Activated CD4-positive, alpha-beta T cell treated with anti-CD3 and anti-CD28 coated beads for 1 hour (primary cell): Measurements from ENCODE around the gene NHLRC3.
A peak's percentile ranks its signal among the peaks of the same experiment; 100 is the strongest.
"Not testable (repeated sequence)": the region's sequence is repeated elsewhere in the genome, so short reads cannot be mapped to it uniquely, and the experiment has no call there.

Experiments used
- DNase-seq: peaks from one replicate; pipeline ENCODE4 v3.0.0-alpha.2; 2020

NHLRC3 gene, protein sequence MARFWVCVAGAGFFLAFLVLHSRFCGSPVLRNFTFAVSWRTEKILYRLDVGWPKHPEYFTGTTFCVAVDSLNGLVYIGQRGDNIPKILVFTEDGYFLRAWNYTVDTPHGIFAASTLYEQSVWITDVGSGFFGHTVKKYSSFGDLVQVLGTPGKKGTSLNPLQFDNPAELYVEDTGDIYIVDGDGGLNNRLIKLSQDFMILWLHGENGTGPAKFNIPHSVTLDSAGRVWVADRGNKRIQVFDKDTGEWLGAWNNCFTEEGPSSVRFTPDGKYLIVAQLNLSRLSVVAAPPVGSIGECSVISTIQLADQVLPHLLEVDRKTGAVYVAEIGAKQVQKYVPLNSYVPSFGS

DNA sequence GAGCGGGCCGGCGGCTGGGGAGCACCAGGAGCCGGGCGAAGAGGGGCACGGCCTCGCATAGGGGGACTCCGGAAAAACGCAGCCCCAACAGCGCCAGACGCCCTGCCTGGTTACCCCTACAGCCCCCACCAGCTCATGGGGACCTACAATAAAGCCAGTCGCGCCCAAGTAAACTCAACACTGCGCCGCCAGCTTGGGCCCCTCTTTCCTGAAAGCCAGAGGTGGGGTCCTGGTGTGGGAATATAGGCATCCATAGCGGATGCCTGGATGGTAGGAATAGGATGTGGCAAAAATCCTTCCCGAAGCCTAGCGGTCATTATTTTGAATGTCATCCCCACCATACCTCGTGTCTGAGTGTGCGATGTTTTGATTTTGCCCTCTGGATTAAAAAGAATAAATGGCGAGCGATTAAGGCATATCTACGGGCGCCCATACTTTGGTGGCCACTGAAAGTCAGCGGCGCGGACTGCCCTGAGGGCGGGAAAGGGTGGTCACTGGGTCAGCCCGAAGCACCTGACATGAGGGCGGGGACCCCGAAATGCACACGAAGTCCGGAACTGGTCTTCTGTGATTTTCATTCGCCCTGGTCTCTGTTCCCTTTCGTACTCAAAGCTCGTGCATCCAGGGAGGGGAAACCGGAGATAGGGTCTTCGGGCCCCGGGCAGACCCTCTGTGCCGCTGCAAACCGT lies at the start of gene NHLRC3, which contains the start of gene PROSER1:
TSS of gene NHLRC3 (plus strand) at position 577 of the 689 bp plus-strand sequence. CDS start 184 bp downstream, outside the sequence.
TSS of gene PROSER1 (minus strand) at position 210 of the 689 bp plus-strand sequence. CDS start 847 bp downstream, outside the sequence.
- DNase-seq, result peak; percentile 68

DNA sequence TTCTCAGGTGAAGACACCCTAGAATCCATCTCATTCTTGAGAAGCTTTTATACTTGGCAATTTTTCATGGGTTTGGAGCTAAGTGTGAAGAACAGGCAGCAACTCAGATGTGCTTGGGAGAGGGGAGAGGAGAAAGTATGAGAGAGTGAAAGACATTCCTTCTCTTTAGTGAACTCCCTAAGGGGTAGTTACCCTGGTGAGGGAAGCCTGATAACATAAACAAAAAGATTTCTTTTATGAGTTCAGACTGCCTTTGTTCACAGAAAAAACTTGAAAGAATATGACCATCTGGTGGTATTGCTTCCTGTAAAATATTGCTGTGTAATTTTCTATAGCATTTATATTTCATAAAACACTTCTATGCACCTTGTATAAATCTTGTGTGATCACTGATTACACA lies 47.6 kb upstream of the NHLRC3 start, which contains the start of gene STOML3:
TSS of gene STOML3 (minus strand) at position 139 of the 400 bp plus-strand sequence. CDS start at position 29, 110 bp downstream.
- DNase-seq, result no peak

DNA sequence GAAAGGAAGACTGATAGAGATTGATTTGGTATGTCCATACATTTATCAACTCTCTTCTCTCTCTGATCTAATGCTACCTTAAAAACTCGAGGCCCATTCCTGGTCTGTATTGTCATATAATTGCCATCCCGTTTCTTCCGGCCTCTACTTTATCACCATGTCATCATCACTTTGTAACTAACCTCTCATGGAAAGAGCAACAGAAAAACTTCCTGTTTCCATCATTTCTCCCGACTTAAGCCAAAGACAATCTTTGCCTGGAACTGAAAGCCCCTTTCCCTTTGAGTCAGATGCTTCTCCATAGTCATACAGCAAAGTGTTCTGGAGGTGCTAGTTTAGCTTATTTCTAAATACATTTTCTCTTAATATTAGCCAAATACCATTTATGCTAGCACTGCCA lies 44.9 kb upstream of the NHLRC3 start:
- DNase-seq, result no peak

DNA sequence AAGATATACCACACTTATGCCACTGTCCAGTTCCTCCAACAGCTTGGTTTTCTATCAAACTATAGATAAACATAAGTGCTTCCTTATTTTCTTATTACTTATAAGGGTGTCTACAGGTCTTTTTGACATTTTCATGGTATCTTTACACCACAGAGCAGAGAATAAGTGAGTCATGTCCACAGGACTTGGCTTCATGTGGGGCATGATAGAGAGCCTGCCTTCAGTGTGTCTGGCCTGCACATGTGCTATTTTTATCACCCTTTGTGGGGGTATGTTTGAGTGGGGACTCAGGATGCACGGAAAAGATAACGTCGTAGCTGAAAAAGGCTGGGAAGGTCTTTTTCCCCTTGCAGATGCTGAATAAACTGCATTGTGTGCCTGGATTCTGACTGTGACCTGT lies 39.5 kb upstream of the NHLRC3 start:
- no peak for DNase-seq

DNA sequence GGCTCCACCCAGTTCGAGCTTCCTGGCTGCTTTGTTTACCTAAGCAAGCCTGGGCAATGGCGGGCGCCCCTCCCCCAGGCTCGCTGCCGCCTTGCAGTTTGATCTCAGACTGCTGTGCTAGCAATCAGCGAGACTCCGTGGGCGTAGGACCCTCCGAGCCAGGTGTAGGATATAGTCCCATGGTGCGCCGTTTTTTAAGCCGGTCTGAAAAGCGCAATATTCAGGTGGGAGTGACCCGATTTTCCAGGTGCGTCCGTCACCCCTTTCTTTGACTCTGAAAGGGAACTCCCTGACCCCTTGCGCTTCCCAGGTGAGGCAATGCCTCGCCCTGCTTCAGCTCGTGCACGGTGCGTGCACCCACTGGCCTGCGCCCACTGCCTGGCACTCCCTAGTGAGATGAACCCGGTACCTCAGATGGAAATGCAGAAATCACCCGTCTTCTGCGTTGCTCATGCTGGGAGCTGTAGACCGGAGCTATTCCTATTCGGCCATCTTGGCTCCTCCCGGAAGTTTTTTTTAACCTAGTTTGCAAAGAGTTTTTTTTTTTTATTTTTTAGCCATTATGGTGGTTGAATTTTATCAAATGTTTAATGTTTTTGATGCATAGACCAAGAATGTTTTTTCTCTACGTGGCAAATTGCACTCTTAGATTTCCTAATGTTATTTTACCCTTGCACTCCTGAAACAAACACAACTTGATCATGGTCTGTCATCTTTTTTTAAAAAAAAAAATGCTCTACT lies 31.7 kb upstream of the NHLRC3 start:
- not testable (repeated sequence) for DNase-seq

DNA sequence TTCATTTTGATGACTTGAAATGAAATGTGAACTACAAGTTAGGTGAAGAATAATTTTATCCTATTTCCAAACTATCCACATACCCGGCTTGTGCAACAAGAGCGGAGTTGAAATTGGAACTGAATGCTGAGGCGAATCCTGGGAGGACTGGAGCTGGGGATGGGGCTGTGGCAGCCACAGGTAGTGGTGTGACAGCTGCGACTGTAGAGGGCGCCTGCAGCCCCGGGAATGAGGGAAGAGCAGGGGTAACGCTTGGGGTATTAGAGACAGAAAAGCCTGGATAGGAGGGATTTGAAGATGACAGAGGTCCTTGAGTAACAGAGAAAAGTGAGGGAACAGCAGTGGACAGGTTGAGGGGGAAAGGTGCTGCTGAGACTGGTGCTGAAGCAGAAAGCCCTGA lies 25.6 kb upstream of the NHLRC3 start:
- DNase-seq, result no peak

DNA sequence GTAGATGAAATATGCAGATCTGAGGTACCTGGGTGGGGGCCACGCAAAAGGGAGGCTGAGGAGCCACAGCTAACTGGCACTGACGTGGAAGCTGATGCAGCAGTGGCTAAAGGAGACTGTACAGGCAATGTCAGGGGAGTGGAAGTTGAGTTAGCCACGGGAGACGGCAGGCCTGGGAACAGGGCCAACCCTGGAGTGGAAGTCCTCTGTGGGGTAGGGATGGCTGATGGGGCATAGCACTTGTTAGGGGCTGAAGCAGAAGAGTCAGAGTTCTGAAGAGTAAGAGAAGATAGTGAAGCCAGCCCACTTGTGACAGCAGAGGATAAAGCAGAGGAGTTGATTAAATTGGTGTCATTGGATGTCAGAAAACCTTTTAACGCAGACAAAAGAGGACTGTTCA lies 24.8 kb upstream of the NHLRC3 start:
- DNase-seq, result no peak

DNA sequence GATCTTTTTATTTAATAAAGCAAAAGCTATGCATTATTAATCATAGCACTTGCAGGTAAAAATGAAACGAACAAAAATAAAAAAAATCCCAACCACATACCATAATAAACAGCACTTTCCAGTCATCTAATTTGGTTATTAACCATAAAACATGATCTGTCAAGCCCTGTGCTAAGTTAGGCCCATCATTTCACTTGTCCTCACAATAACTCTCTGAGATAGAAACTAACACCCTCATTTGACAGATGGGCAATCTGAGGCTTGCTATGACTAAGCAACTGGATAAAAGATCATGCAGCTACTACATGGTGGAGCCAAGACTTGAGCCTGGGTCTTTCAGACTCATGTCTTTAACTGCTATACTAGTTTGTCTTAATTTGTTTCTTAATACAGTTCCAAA lies 22.2 kb upstream of the NHLRC3 start:
- no peak for DNase-seq

DNA sequence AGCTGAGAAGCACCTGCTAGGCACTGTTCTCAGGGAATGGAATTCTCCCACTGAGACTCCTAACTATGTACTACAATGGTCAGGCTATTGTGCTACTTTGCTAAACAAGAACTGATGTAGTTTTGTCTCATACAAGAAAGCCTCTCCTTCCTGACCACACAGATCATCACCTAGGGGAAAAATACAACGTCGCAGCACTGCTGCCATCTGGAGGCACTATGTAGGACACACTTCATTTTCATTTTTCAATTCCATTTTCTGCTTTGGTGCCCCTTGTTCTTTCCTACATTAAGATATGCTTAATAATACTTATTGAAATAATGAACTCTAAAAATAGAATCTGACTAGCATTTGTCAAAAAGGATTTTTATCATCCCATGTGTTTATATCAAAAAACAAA lies 21.5 kb upstream of the NHLRC3 start:
- no peak for DNase-seq

DNA sequence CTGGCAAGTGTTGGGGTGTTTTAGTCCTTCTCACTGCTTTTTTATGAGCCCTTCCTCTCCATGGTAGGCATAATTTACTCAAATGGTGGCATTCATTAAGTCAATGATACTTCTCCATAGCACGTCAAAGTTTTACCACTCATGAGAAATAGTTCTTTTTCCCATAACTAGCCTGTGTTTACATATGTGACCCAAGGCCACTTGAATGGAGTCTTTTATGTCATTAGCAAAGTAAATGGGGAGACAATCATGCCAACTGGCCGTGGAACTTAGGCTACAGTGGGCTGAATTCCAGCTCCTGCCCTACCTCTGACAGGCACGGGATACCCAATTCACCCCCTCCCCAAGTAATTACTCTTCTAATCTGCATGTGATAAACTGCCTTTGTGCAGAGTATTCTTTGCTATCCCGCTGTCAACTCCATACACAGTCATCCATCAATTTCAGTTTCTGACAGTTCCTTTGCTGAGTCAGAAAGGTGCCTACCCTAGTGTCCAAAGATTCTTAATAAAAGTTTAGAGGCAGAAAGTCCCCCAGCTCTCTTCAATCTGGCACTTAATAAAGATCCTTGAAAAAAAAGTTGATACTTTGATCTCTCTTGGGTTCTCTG lies 17.3 kb upstream of the NHLRC3 start:
- no peak for DNase-seq

DNA sequence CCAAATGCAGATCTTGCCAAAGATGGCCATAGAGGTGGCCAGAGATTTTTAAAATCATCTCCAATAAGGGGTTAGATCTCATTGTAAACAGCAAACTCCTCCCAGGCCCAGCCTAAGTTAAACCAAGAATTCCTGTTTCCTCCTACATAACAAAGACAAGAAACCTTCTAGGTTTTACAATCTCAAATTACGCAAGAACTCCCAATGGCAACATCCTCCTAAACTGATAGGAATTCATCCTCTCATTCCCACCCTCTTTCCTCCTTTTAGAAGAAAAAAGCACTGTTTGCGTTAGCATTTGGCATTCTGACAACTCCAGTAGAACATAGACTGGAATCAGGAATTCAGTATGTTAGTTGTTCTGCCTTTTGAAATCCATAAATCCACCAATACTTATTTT lies 14.9 kb upstream of the NHLRC3 start:
- no peak for DNase-seq

DNA sequence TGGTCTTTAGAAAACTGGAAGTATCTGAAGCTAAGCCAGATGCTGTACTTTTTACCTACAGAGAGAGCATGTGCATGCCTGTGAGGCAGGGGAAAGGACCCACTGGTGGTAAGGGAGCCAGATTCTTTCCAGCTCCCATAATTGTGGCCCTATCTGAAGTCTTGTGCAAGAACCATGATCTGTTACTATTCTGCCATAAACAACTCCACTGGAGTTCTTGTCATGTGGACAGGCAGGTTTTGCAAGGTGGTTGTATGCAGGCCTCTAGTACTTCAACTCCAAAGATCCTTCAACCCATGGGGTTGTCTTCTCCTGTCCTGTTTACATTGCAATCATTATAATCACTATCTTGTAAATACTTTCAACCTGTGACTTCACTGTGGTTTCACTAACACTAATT lies 14.5 kb upstream of the NHLRC3 start:
- DNase-seq, result no peak

DNA sequence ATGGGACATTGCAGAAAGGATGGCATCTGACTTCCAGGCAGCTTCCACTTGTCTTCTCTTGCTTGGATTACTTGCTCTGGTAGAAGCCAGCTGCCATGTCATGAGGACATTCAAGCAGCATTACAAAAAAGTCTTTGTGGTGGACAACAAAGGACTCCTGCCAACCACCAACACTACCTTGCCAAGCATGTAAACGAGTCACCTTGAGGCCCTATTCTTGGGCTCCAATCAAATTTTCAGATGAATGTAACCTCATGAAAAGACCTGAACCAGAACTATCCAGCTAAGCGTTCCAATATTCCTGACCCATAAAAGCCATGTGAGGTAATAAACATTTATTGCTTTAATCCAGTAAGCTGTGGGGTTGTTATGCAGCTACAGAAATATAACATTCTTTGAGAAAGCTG lies 12.8 kb upstream of the NHLRC3 start:
- DNase-seq, result no peak

DNA sequence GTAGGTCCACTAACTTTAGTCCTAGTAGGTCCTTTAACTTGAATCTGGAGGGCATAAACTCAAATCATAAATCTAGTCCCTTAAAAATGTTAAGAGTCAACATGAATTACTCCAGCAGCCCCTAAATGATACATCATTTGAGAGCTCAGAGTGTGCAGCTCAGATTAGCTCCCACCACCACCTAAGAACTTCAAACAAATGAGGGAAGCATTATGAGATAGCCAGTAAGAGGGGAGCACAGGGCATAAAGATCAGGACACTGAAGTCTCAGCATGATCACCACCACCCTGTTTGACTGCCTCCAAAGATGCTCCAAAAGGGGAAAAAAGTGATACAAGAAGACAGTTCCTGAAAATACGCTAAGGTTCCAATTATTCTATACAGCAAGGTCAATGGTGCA lies 6.1 kb upstream of the NHLRC3 start:
- DNase-seq, result no peak

DNA sequence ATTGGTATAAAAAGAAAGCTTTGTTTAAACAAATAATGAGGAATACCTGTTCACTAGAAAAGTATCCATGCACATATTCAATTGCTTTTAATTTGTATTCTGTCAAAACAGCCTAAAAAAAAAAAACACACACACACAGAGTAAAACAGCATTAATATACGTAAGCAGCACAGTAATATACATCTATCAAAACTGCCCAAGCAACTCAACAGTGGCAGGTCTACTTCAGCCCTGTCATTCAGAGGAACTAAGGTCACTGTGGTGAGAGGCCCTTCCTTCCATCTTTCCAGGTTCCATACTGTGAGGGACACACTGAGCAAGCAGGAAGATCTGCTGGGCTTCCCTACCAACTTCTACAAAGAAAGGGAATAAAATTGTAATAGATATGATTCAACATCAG lies 4.2 kb upstream of the NHLRC3 start:
- DNase-seq, result no peak

DNA sequence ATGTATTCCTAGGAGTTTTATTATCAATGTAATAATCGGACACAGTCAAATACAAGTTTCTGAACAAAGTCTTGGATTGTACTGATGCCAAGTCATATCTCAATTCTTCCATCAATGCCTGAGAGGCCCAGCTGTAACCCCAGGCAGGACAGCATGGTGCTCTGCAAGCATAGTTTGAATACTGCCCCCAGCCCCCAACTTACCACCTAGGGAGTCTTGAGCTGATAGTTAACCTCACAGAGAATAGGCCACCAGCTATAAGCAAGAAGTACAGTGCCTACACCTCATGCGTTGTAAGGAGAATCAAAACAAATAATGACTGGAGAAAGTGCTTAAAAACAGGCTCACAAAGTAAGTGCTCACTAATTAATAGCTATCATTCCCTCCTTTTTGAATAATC lies 3.1 kb upstream of the NHLRC3 start:
- no peak for DNase-seq

DNA sequence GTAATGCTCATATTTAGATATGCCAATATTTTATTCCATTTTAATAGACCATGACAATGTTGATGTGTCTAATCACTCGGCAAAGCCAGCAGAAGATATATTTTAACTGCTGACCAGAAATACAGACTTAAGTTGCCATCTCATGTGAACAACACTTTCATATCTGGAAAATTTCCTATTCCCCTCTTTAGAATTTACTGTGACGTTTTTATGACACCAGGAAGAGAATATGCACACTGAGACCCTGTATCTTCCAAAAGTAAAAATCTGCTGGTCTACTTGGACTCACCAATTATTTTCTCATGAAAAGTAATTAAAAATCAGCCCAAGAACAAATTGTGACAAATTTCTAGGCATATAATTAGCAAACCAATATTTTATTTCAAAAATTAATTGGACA lies 2.5 kb upstream of the NHLRC3 start:
- no peak for DNase-seq

DNA sequence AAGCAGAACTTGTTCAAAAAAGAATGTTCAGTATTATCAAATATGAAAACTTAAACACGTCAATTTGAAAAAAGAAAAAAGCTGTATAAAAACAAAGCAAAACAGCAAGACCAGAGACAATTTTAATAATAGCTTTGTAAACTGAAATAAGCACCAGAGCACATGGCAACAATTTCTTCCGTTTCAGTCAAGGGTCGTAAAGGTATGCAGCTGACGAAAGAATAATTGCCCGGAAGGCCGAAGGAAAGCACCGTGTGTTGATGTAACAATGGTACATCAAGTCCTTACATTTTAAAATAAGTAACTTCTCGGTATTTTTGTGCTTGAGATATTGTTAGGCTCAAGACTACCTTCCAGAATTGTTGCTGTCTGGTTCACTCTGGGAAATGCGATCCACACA lies 2.0 kb upstream of the NHLRC3 start:
- no peak for DNase-seq

DNA sequence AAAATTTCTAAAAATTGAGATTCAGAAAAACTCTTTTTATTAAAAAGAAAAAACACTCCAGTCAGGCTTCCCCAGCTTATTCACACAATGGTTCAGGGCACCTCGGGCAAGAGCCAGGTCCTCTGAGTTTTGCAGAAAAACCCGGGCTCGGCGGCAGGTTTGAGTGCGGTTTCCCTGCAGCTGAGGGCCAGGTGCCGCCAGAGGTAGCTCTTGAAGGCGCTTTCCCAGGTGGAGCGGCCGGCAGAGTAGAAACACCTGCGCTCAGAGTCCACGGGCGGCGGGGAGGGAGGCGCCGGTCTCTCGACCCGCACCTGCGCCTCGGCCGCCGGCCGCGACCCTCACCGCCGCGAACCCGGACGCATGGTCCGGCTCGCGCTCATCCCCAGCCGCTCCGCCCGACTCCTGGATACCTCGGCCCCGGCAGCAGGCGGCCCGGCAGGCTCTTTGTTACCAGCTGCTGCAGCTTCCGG lies 811 bp upstream of the NHLRC3 start:
- no peak for DNase-seq

DNA sequence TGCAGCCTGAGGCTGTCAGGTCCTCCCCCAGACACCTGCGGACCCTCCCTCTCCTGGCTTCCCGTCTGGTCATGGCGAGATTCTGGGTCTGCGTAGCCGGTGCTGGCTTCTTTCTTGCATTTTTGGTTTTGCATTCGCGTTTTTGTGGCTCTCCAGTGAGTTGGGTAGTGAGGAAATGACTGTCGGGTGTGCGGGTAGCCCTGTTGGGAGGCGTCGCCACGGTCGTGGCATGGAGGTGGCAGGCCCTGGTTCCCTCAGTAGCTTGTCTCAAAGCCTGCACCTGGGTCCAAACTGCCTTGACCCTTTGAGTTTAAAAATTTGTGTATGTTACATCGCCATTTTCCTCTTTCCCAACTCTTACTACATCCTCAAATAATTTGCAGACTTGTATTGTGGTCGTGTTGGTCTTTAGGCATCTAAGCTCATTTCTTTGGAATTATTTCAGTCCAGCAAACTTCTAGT lies 344 bp downstream of the NHLRC3 start:
- DNase-seq, result peak; percentile 27

DNA sequence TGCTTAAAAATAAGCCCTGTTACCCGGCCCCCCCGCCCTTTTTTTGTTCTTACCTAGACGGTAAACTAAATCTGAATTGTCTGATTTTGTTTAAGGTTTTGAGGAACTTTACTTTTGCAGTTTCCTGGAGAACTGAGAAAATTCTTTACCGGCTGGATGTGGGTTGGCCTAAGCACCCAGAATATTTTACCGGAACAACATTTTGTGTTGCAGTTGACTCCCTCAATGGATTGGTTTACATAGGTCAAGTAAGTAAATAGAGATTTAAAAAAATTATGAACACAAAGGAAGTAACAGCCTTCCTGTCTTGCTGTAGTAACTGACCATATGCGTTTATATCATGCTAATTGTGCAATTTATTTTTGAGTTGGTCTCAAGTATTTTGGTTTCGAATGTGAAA lies 785 bp downstream of the NHLRC3 start:
- no peak for DNase-seq

DNA sequence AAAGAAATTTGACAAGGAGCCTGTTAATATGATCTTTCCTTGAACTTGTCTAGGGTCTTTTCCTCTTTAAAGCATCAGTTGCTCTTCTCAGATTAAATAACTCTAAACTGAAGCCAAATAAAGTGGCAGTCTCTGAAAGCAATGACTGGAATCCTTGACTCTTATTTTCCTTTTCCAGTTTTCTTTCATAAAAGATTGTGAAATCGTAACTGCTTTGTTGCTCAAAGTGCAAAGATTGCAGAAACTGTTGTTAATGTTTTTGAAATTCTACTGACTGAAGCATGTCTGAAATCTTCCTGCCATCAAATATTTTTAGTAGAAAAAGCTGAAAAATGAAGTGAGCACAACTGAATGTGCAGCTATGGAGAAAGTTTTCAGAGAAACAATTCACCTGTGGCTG lies 1.9 kb downstream of the NHLRC3 start:
- no peak for DNase-seq

DNA sequence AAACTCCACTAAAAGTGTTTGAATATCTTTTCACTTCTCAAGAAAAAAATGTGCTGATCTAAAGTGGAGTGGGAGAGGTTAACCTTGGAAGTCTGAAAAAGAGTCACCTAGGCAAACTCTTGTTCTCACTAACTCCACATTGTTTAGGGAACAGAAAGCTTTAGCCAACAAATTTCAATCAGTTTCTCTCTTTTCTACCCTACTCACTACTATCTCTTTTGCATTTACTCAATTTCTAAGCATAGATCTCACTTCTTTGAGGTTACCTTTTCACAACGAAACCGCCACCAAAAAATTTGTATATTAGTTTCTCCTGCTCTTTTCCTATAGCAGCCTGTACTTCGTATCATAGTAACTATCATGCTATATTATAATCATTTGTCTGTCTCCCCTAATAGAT lies 6.3 kb downstream of the NHLRC3 start:
- DNase-seq, result no peak
